ENCODE data around the gene COL23A1.

DNA sequence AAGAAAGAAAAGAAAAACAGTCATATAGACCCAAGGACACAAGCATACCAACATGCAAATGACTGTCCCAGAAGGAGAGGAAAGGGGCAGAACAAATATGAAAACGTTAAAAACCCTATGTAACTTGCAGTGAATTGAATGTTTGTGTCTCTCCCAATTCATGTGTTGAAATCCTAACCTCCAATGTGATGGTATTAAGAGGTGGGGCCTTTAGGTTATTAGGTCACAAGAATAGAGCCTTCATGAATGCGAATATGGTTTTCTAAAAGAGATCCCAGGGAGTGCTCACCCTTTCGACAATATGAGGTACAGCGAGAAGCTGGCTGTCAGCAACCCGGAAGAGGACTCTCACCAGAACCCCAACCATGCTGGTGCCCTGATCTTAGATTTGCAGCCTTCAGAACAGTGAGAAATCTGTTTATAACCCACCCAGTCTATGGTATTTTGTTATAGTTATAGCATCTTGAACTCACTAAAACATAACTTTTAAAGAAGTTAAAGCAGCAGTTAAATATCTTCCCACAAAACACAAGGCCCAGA lies 371.9 kb downstream of the COL23A1 start:
- TF ChIP-seq, protein P1, sequence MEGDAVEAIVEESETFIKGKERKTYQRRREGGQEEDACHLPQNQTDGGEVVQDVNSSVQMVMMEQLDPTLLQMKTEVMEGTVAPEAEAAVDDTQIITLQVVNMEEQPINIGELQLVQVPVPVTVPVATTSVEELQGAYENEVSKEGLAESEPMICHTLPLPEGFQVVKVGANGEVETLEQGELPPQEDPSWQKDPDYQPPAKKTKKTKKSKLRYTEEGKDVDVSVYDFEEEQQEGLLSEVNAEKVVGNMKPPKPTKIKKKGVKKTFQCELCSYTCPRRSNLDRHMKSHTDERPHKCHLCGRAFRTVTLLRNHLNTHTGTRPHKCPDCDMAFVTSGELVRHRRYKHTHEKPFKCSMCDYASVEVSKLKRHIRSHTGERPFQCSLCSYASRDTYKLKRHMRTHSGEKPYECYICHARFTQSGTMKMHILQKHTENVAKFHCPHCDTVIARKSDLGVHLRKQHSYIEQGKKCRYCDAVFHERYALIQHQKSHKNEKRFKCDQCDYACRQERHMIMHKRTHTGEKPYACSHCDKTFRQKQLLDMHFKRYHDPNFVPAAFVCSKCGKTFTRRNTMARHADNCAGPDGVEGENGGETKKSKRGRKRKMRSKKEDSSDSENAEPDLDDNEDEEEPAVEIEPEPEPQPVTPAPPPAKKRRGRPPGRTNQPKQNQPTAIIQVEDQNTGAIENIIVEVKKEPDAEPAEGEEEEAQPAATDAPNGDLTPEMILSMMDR (IDR thresholded peaks at IDR 0.05; ENCODE audit: poor library complexity): no peak
- no peak for TF ChIP-seq EZH2 (IDR thresholded peaks at IDR 0.05; ENCODE audit: borderline replicate concordance)

All from hepatocyte (in vitro differentiated cells).